ENCODE results near the gene MTA1.

The MTA1 gene

DNA sequence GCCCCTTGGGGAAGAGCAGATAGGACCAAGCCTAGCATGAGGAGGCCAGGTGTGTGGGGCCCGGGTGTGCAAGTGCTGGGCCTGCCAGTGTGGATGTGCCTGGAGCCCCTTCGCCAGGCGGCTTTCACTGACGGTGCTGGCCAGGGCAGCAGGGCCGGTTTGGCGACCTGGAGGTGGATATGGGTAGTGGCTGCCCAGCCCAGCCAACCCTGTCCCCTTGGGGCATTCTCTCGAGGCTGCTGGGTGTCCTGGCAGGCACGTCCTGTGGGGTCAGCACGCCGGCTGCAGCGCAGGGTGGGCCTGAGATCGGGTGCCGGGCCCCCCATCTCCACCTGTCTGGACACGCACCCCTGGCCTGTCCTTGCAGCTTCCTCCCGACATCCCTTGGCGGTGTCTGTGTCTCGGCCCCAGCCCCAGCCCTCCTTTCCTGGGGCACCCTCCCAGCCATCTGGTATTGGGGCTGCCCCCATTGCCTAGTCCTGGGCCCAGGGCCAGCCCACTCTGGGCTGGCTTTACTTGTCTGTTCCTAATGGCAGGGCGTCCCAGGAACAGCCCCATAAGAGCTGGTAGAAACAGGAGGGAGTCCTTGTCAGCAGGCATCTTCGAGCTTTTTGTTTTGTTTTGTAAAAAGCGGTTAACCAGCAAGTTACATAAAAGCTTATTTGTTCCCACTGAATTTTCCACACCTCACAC, 47.8 kb downstream of the MTA1 start:
- no peak for DNase-seq

DNA sequence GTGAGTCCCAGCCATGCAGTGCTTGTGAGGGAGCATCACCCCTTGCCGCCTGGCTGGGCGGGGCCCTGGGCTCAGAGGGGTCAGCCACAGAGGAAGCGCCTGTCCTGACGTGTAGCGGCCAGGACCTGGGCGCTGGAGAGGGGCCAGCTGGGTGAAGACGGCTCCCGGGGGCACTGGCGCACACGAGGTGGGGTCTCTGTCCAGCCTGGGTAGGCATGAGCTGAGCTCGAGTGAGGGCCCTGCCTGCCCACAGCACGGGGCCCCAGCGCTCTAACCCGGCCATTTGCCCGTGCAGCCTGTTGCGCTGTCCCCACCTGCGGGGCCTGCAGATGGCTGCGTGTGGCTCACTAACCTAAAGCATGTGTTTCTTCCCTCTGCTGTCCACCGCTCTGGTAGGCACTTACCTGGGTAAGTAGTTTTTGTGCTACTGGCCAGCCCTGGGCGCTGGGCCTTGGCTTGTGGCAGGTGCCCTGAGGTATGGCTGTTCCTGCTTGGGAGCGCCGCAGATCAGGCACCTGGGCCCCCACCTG, 48.4 kb downstream of the MTA1 start:
- DNase-seq, result no peak

DNA sequence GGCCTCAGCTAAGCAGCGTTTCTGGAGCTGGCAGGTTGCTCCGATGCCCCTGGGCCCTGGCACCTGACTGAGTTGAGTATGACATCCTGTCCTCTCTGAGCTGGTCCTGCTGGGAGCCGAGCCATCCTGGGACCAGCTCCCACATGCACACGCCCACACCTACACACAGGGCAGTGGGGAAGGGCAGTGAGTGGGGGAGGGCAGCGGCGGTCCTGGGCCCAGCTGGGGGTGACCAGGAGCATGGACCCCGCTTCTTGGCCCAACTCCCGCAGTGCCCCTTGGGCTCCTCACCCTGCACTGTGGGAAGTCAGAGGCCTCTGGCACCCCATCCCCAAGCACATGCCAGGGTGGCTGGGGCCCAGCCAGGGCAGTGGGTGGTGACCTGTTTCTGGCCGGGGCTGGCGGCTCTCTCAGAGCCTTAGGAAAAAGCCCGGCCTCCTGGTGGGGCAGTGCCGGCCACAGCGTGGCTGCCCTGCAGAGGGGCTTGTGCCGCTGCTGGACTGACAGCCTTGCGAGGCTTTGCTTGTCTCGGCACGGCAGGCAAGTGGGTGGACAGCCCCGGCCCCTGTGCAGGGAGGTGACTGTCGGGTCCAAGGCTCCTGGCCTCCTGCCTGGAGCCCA, 49.1 kb downstream of the MTA1 start:
- no peak for DNase-seq

DNA sequence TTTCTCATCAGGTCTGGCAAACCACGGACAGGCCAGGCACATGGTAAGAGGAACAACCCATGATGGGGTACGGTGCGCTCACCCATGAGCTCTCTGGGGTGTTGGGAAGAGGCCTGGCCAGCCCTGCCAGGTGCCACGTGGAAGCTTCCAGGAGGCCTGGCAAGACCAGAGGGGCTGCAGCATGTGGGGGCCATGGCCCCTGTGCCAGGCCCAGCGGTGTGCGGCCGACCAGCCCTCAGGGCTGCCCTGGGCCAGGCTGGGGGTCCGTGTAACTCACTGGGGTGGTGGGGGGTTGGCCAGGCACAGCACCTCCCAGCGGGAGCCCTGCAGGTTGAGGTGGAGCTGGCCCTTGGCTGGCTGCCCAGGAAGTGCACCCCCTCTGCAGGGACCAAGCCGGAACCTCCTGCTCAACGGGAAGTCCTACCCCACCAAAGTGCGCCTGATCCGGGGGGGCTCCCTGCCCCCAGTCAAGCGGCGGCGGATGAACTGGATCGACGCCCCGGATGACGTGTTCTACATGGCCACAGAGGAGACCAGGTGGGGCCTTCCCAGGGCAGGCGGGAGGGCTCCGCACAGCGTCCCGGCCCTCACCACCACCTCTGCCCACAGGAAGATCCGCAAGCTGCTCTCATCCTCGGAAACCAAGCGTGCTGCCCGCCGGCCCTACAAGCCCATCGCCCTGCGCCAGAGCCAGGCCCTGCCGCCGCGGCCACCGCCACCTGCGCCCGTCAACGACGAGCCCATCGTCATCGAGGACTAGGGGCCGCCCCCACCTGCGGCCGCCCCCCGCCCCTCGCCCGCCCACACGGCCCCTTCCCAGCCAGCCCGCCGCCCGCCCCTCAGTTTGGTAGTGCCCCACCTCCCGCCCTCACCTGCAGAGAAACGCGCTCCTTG, 50.1 kb downstream of the MTA1 start:
- DNase-seq, result no peak

DNA sequence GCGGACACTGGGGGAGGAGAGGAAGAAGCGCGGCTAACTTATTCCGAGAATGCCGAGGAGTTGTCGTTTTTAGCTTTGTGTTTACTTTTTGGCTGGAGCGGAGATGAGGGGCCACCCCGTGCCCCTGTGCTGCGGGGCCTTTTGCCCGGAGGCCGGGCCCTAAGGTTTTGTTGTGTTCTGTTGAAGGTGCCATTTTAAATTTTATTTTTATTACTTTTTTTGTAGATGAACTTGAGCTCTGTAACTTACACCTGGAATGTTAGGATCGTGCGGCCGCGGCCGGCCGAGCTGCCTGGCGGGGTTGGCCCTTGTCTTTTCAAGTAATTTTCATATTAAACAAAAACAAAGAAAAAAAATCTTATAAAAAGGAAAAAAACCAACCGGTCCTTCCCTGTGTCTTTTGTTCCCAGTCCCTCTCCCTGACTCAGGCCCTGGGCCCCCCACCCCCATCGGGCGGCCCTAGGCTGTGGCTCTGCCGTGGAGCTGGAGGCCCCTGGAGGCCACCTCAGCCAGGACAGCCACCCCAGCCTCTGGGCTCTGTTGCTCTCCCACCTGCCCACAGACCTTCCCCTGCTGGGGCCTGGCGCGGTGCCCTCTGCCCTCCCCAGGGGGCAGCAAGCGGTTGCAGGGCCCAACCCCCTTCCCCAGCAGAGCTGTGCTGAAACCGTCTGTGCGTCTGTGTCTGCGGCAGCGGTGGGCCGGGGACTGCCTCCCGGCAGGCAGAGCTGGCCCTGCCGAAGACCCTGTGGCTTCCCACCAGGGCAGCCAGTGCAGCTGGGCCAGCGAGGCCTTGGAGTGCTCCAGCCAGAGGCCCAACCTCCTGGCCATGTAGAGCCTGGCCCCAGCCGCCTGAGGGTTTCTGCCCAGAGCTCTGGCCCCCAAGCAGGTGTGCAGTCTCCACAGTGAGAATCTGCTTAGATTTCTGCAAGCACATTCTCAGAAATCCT, 51.0 kb downstream of the MTA1 start:
- no peak for DNase-seq

DNA sequence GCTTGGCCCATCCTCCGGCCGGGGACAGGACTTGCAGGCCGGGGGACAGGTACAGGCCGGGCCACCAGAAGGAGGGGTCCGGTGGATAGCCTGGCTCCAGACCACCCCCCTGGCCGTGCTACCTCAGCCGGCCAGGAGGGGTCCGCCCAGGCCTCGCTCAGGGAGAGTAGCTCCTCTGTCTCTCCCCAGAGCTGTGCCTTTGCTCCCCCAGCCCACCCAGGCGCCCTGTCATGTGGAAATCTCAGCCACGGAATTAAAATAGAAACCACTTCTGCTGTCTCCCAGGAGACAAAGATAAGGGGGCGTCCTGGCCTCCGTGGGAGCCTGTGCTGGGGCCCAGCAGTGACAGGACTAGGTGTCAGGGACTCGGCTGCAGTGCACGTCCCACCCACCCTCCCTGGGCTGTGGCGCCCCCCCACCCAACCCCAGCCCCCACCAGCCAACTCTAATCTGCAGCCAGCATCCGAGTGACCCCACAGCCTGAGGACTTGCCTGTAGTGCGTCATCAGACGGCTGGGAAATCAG, 51.7 kb downstream of the MTA1 start:
- DNase-seq, result no peak

DNA sequence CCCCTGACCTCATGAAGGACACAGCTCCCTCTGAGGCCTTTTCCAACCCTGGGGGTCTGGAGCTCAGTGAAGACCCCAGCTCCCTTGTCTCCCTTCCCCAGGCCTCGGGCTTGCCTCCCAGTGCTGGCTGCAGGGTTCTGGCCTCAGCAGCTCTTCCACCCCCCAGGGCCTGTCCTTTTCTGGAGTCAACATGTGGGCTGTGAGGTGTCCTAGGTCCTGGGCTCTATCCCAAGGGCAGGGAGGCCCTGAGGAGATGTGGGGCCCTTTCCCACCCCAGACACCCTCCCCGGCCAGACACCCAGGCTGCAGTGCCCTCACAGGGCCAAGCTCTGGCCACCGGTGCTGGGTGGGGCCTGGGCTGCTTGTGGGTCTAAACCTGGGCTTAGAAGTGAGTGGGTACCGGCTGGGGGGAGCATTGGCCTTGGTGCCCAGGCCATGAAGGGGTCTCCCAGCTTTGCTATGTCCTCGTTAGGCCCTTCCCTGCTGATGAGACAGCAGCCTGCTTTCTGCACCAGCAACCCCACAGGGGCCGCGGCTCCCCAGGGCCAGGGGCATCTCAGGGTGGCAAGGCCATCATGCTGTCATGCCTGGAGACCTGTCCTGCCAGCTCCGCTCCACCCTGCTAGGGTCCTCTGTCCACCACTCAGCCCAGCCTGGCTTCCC, 52.3 kb downstream of the MTA1 start:
- no peak for DNase-seq

DNA sequence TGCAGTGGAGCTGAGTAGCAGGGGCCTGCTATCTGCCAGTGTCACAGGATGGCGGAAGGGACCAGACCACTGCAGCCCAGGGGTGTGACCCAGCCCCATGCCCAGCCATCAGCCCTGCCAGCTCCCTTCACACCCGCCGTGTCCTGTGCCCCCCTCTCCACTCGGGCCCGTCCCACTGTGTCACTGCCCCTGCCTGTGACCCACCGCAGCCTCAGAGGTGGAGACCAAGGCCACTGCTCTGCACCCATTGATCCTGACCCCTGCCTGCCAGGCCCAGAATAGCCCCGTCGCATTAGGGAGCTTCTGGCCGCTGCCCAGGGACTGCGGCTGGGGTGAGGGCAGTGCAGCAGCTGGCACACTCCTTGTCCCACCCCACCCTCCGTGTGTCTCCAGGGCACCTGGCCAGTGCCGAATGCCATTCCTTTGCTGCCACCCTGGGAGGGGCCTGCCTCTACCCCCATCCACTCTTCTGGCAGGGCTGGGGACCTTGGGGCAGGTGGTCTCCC, 52.9 kb downstream of the MTA1 start:
- DNase-seq, result no peak

DNA sequence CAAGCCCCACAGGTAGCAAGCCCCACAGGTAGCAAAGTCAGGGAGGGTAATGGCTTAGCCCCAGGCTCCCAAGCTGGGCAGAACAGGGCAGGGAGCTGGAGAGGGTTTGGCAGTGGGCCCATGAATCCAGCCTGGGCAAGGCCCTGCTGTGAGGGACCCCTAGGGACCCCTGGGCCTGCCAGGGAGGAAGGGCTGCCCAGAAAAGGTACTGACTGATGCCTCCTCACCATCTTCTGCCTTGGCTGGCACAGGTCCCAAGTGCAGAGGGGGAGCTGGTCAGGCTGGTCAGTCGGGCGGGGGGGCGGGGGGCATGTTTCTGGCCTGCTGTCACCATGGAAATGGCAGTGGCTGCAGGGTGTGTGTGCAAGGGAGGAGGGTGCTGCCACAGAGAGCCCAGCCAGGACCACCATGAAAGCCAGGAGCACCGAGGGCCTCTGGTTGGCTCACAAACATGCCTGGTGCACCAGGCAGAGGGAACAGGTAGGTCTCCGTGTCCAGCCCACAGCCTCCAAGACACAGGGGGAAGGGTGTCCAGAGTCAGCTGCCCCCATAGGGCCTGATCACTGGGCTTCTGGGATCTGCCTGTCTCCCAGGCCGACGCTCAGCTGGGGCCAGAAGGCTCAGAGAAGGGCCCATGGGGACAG, 53.5 kb downstream of the MTA1 start:
- DNase-seq, result no peak

DNA sequence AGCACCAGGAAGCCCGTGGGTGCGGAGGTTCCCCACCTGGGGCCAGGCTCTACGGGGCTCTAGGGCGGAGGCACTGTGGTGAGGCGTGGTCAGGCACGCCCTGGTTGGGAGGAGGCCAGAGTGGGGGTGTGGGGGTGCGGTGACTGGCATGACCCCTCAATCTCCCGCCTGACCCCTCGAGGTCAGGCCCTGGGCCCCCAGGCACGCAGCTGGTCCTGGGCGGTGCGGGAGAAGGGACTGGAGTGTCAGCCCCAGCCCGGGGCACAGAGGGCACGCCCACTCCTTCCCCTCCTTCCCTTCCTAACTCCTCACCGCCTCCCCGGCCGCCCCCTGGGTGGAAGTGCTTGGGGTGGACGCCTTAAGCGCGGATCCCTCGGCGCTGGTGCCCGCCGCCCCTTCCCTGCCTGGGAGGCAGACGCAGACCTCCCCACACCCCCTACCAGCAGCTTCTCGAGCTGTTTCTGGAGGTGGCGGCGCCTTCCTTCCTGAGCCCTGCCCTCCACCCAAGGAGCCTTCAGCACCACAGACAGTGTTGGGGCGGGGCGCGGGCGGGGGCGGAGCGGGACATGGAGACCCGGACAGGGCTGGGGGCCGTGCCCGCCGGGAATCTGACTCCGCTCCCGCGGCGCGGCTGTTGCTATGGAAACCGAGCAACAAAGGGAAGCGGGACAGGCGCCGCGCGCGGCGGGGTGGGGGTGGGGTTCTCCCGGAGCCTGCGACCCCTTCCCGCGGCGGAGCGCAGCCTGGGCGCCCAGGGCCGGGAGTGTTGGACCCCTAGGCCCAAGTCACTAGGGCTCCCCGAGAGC, 54.3 kb downstream of the MTA1 start:
- DNase-seq, result peak; percentile 85

DNA sequence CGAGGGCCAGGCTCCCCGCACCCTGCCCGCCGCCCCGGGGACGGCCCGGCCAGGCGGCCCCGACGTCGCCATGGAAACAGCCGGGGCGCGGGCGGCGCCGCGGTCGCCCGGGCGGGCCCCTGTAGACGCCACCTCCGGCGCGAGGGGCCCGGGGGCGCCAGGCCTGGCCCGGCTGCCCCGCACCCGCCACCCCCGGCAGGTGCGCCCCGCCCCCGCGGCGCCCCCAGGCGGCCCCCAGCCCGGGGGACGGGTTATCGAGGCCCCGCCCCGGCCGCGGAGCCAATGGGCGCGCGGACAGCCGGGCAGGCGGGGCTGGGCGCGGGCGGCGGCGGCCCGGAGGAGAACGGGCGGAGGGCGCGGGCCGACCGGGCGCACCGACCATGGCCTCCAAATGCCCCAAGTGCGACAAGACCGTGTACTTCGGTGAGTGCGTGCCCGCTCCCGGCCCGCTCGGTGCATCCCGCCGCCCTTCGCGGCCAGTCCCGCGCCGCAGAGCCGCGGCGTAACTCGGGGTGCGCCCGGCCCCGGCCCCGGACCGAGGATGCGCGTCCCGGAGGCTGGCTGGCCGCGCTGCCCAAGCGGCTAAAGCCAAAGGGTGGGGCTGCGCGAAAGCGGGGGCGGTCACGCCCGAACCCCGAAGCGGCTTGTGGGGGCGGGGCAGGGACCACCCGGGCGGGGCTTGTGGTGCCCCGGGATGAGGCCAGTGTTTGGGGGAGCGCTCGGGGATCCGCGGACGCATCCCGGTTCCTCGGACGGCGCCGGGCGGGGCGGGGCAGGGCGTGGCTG, 55.0 kb downstream of the MTA1 start, which contains the start of gene CRIP2:
Gene CRIP2 (plus strand): TSS at position 339 of the 786 bp plus-strand sequence. CDS start 42 bp downstream, at position 381.
- DNase-seq, result peak; percentile 45

DNA sequence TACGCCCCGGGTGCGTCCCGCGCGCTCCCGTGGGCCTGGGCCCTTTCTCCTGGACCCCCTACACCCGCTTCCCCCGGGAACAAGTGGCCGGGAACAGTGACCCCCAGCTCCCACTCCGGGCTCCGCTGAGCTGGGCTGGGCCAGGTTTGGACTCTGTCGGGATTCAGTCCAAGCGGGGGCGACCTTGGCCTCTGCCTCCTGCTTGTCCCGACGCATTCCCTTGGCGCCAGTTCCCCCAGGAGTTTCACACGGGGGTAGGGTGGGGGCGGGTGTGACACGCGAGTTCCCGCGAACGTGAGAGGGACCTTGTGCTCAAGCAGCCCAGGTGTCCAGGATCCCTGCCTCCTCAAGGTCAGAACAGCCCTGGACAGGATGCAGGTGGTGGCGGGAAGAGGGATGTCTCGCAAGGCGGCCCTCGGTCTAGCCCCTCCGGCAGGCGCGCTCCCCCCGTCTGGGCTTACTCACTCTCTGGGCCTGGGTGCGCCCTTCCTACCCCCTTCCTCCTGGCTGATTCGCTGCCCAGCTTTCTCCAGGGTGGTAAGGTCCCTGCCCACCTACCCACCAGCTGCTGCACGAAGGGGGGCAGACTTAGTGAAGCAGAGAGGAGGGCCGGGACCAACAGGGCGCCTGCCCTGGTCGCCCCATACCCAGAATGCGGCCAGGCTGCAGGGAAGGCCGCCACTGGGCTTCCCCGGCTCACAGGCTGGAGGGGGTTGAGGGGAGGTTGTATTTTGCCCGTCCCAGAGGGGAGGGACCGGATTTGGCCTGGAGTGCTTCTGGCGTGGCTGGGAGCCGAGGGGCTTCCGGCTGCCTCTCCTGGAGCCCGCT, 55.9 kb downstream of the MTA1 start:
- DNase-seq, result no peak

DNA sequence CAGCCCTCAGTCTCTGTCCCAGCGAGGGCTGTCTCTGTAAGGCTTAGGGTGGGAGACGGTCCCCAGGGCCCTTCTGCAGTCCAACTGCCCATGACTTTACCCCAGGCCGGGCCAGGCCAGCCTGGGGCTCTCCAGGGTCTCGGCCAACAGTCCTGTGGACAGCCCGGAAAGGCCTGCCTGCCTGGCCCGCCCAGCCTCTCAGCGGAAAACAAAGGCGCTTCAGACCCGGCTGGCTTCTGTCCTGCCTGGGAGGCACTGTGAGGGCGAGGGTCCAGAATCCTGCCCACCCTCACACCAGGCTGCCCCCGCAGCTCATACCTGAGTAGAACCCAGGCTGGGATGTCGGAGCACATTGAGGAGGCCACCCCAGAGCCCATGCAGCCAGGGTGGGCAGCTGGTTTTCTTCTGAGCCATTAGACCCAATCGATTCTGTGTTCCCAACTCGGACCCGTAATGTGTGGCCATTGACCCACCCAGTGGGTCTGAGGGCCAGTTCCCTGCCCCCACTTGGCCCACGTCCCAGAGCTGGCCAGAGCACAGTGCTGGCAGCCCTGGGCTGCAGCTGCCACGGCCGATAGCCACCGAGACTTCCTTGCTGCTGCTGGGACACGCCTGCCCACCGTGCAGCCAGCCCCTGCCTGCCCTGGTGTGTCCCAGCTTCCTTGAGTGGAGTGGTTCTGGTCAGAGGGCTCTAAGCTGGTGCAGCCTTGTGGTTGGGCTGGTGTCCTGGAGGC, 56.6 kb downstream of the MTA1 start:
- DNase-seq, result no peak

DNA sequence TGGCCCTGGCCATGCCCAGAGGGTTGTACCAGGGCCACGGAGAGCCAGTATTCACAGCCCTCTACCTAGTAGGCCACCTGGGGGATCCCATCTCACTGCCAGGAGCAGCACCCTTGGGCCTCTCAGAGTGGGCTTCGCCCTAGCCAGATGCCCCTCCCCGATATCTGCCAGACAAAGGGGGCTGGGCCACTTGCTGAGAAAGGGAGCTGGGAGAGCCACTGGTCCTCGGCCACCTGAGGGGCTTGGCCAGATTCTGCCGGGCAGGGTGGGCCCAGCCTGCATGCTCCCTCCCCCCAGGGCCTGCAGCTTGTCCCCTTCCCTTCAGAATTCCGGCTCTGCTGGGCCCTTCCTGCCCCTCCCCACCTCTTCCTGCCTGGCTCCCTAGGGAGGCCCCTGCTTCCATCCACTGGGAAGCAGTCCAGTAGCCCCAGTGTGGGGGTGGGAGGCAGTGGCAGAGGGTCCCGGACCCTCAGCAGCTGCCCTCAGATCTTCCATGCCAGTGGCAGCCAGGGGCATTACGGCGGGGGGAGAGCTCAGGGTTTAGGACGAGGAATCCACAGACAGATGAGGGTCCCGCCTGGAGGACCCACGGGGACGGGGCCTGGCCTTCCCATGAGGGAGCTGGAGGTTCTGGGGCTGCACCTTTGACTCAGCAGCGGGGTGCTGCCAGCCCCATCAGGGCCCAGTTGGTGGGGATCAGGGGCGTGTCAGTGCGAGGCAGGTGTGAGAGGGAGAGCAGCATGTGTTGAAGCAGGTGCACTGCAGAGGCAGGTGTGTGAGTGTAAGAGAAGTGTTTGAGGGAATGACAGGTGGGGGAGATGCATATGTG, 57.4 kb downstream of the MTA1 start:
- no peak for DNase-seq

DNA sequence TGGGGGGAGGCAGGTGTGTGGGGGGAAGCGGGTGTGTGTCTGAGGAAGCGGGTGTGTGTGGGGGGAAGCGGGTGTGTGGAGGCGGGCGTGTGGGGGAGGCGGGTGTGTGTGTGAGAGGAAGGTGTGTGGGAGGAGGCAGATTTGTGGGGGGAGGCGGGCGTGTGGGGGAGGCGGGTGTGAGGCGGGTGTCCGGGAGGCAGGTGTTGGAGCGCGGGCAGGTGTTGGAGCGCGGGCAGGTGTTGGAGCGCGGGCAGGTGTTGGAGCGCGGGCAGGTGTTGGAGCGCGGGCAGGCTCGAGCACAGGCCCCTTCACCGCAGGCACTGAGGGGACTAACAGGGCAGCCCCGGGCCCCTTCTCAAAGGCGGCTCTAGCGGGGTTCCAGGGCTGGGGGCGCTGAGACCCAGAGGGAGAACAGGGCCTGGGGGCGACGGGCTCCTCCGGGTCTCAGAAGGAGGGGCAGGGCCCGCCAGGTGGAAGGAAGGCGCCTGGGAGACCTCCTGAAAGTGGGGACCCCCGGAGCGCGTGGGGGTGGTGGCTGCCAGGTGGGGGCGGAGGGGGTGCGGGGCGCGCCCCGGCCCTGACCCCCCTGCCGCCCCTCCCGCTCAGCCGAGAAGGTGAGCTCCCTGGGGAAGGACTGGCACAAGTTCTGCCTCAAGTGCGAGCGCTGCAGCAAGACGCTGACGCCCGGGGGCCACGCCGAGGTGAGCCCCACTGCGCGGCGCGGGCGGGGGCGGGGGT, 58.2 kb downstream of the MTA1 start:
- DNase-seq, result peak; percentile 77
